ENCODE results near the gene NADSYN1. TPM values are rescaled to one million over a fixed set of nuclear protein-coding genes. Genes with fewer than 3 reads are reported as not detected.

NADSYN1 gene
- total RNA-seq, 4 donors from 2014 or later: 183 to 349 (median 294) TPM

DNA sequence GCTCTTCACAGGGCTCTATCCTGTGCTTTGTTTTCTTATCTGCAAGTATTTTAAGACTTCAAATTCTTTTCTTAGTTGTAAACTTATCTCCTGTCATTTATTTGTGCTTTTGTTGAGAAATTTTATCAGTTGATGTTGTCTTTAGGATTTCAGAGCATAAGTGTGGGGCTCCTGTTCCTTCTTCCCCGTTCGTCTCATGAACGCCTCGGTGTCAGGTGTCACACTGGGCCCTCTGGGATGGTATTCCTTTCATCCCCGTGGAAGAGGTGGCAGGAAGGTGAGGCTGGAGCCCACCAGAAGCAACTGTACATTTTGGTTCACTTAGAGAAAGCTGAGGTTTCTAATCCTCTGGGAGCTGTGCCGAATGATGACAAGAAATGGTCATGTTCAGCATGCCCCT is 17.9 kb downstream of the NADSYN1 start:
- DNase-seq: no peak
- no peaks in the 10 kb centered on the region for H3K4me1 ChIP-seq
- no peak overlapping the region for H3K27ac ChIP-seq
- peaks cover 0 to 63% (median 0%) of the 10 kb centered on the region in 3 donors for H3K36me3 ChIP-seq
- H3K27me3 ChIP-seq: no peaks in the 10 kb centered on the region
- TF ChIP-seq, protein P1, sequence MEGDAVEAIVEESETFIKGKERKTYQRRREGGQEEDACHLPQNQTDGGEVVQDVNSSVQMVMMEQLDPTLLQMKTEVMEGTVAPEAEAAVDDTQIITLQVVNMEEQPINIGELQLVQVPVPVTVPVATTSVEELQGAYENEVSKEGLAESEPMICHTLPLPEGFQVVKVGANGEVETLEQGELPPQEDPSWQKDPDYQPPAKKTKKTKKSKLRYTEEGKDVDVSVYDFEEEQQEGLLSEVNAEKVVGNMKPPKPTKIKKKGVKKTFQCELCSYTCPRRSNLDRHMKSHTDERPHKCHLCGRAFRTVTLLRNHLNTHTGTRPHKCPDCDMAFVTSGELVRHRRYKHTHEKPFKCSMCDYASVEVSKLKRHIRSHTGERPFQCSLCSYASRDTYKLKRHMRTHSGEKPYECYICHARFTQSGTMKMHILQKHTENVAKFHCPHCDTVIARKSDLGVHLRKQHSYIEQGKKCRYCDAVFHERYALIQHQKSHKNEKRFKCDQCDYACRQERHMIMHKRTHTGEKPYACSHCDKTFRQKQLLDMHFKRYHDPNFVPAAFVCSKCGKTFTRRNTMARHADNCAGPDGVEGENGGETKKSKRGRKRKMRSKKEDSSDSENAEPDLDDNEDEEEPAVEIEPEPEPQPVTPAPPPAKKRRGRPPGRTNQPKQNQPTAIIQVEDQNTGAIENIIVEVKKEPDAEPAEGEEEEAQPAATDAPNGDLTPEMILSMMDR (IDR thresholded peaks at IDR 0.05): no peak
- no peak for TF ChIP-seq POLR2A (IDR thresholded peaks at IDR 0.05)
- no peaks in the 10 kb centered on the region for H3K9me3 ChIP-seq
- no peak overlapping the region for H3K4me3 ChIP-seq

- TF ChIP-seq, protein P1 (IDR thresholded peaks at IDR 0.05): no peak
- no peak for TF ChIP-seq POLR2A (IDR thresholded peaks at IDR 0.05)
- peak in 1 of 3 donors; percentile 16 for DNase-seq
- H3K9me3 ChIP-seq: no peaks in the 10 kb centered on the region
- H3K27me3 ChIP-seq: no peaks in the 10 kb centered on the region
- H3K4me1 ChIP-seq: no peaks in the 10 kb centered on the region
- no peak overlapping the region for H3K4me3 ChIP-seq
- H3K36me3 ChIP-seq: peaks cover 0 to 64% (median 0%) of the 10 kb centered on the region in 3 donors
- no peak overlapping the region for H3K27ac ChIP-seq
These were observed 19.4 kb downstream of the NADSYN1 start for GRCh38 chr11:71472357-71472885.

DNA sequence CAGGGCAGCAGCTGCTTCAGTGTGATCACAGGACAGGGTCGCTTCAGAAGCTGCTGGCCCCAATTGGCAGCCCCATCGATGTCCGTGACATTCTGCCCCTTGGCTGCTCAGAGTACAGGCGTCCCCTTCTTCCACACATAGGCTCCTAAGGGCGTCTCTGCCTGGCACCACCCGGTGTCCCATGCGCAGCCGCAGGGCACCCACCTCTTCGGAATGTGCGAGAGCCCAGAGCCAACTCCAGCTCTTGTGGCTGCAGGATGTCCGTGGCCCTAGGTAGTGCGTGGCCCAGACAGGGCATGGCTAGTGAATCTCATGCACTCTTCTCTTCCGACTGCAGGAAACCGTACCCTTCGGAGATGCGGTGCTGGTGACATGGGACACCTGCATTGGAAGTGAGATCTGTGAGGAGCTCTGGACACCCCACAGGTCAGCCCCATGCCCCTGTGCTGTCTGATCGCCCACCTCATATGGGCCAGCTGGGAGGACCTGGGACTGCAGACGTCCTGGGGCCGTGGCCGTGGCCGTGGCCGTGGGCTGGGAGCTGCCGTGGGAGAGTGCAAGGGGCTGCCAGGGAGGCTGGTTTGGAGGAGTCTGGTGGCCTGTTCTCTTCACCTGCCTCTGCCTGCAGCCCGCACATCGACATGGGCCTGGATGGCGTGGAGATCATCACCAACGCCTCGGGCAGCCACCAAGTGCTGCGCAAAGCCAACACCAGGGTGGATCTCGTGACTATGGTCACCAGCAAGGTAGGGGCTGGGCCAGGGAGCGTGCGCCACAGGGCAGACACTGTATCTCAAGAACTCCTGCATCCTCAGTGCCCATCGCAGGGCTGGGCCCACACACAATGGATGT is 20.2 kb downstream of the NADSYN1 start:
- TF ChIP-seq, protein P1 (IDR thresholded peaks at IDR 0.05): no peak
- TF ChIP-seq POLR2A (IDR thresholded peaks at IDR 0.05): no peak
- no peaks in the 10 kb centered on the region for H3K27me3 ChIP-seq
- H3K9me3 ChIP-seq: no peaks in the 10 kb centered on the region
- DNase-seq: peak in 1 of 3 donors; percentile 31
- H3K4me3 ChIP-seq: no peak overlapping the region
- H3K27ac ChIP-seq: no peak overlapping the region
- H3K36me3 ChIP-seq: peaks cover 0 to 69% (median 0%) of the 10 kb centered on the region in 3 donors
- H3K4me1 ChIP-seq: no peaks in the 10 kb centered on the region

GRCh38 chr11:71473793-71474080 is 20.7 kb downstream of the NADSYN1 start:
- Histone ChIP-seq H3K4me3 (no peak overlapping the region), H3K36me3 (peaks cover 0 to 75% (median 0%) of the 10 kb centered on the region in 3 donors), H3K4me1 (no peaks in the 10 kb centered on the region), H3K27me3 (no peaks in the 10 kb centered on the region), H3K27ac (no peak overlapping the region), H3K9me3 (no peaks in the 10 kb centered on the region)
- peak in 1 of 3 donors; percentile 18 for DNase-seq
- TF ChIP-seq, protein P1 (IDR thresholded peaks at IDR 0.05): no peak
- TF ChIP-seq POLR2A (IDR thresholded peaks at IDR 0.05): no peak

- DNase-seq: peak in 1 of 3 donors; percentile 13
- H3K9me3 ChIP-seq: no peaks in the 10 kb centered on the region
- no peak overlapping the region for H3K27ac ChIP-seq
- H3K4me3 ChIP-seq: no peak overlapping the region
- TF ChIP-seq, protein P1 (IDR thresholded peaks at IDR 0.05): no peak
- no peak for TF ChIP-seq POLR2A (IDR thresholded peaks at IDR 0.05)
- H3K36me3 ChIP-seq: peaks cover 0 to 80% (median 0%) of the 10 kb centered on the region in 3 donors
- H3K27me3 ChIP-seq: no peaks in the 10 kb centered on the region
- no peaks in the 10 kb centered on the region for H3K4me1 ChIP-seq
These were observed 21.3 kb downstream of the NADSYN1 start for GRCh38 chr11:71474141-71474770.
